ENCODE data around the gene DBNDD1. TPM values are rescaled to one million over a fixed set of nuclear protein-coding genes. Genes with fewer than 3 reads are reported as not detected.
A peak's percentile ranks its signal among the peaks of the same experiment; 100 is the strongest.
"Not testable (repeated sequence)": the region's sequence is repeated elsewhere in the genome, so short reads cannot be mapped to it uniquely, and the experiment has no call there.

DBNDD1 gene, protein sequence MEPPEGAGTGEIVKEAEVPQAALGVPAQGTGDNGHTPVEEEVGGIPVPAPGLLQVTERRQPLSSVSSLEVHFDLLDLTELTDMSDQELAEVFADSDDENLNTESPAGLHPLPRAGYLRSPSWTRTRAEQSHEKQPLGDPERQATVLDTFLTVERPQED
- total RNA-seq: 10 to 100 TPM in 1 of 4 donors, 1 to 10 TPM in 3; 2.1 to 14.3 (median 5.1) TPM

DNA sequence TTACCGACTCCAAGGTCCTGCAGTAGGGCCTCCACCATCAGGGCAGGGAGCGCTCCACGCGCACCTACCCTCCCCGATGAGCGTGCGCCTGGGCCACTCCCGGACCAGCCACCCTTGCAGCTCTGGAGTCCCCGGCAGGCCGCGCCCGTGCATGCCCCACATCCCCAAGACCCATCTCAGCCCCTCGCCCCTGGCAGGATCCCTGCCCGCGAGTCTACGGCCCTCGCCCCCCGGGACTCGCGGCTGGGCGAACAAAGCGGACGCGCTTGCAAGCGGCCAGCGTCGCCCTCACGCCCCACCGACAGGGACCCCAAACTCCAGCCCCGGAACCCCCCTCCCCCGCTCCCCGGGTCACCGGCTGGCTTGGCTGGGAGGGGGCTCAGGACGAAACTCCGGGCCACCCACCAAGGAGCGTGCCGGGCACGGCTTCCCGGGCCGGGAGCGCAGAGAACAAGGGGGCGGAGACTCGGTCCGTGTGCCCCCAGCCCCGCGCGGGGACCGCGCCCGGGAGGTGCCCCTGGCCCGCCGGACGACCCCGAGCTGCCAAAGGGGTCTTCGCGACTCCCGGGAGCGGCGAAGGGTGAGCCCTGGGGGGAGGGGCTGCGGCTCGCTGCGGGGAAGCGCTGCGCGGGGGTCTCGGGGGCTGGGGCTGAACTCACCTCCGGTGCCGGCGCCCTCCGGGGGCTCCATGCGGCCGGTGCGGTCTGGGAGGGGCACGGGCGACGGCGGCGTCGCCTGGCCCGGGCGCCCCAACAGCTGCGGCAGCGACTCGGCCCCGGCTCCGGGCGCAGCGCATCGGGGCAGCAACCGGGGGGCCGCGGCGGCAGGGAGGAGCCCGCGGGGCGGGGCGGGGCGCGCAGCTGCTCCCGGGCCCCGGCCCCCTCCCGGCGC lies at the start of gene DBNDD1:
DBNDD1 (minus strand) TSS at position 805 of the 891 bp plus-strand sequence; CDS start at position 690, 115 bp downstream.
- Histone ChIP-seq H3K27ac (replicated peaks in 1 of 4) (peak within 1 kb of the TSS in 3 of 4 donors; percentile 19 to 48 (median 45)), H3K4me1 (peaks cover 14 to 48% (median 42%) of the 10 kb centered on the region in 4 donors), H3K27me3 (no peaks in the 10 kb centered on the region), H3K36me3 (no peaks in the 10 kb centered on the region), H3K4me3 (peak within 1 kb of the TSS; percentile 67 to 84 (median 74)), H3K9me3 (no peaks in the 10 kb centered on the region)
- 1% methylated on average over 14 of the region's 103 CpGs for WGBS
- intact Hi-C loops (cut with DNase I): no loop called here
- TF ChIP-seq POLR2AphosphoS5 (IDR thresholded peaks at IDR 0.05) (no peak), POLR2A (IDR thresholded peaks at IDR 0.05; ENCODE audit: low read depth) (no peak), EP300 (IDR thresholded peaks at IDR 0.05) (no peak)
- TF ChIP-seq, protein P1, sequence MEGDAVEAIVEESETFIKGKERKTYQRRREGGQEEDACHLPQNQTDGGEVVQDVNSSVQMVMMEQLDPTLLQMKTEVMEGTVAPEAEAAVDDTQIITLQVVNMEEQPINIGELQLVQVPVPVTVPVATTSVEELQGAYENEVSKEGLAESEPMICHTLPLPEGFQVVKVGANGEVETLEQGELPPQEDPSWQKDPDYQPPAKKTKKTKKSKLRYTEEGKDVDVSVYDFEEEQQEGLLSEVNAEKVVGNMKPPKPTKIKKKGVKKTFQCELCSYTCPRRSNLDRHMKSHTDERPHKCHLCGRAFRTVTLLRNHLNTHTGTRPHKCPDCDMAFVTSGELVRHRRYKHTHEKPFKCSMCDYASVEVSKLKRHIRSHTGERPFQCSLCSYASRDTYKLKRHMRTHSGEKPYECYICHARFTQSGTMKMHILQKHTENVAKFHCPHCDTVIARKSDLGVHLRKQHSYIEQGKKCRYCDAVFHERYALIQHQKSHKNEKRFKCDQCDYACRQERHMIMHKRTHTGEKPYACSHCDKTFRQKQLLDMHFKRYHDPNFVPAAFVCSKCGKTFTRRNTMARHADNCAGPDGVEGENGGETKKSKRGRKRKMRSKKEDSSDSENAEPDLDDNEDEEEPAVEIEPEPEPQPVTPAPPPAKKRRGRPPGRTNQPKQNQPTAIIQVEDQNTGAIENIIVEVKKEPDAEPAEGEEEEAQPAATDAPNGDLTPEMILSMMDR (IDR thresholded peaks at IDR 0.05): no peak
- no peak for DNase-seq (ENCODE audit: extremely low spot score)

DNA sequence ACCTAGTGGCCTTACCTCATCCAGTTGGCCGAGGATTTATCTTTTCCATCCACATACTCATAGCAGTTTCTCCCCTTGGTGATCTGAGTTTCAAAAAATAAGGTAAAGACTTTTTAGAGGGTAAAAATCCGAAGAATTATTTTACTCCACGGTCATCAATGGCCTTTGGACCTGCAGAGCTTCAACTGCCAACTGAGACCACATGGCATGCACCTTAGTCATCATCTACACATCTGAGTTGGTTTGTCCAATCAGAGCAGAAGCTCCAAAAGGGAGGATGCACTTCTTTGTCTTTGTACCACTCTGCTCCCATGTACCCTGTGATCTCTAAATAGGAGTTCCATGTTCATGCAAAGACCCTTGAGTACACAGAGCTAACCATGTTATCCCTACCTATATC lies 42.2 kb upstream of the DBNDD1 start:
- TF ChIP-seq, protein P1 (IDR thresholded peaks at IDR 0.05): no peak
- TF ChIP-seq POLR2A (IDR thresholded peaks at IDR 0.05; ENCODE audit: low read depth) (no peak), EP300 (IDR thresholded peaks at IDR 0.05) (no peak), POLR2AphosphoS5 (IDR thresholded peaks at IDR 0.05) (no peak)
- Histone ChIP-seq H3K4me1 (no peaks in the 10 kb centered on the region), H3K27me3 (peaks cover 0 to 12% (median 0%) of the 10 kb centered on the region in 4 donors), H3K9me3 (no peaks in the 10 kb centered on the region), H3K4me3 (no peak overlapping the region), H3K36me3 (no peaks in the 10 kb centered on the region), H3K27ac (replicated peaks in 1 of 4) (no peak overlapping the region)
- intact Hi-C loops (cut with DNase I): no loop called here
- WGBS: 78% methylated on average over 3 of the region's 3 CpGs
- DNase-seq (ENCODE audit: extremely low spot score): no peak

DNA sequence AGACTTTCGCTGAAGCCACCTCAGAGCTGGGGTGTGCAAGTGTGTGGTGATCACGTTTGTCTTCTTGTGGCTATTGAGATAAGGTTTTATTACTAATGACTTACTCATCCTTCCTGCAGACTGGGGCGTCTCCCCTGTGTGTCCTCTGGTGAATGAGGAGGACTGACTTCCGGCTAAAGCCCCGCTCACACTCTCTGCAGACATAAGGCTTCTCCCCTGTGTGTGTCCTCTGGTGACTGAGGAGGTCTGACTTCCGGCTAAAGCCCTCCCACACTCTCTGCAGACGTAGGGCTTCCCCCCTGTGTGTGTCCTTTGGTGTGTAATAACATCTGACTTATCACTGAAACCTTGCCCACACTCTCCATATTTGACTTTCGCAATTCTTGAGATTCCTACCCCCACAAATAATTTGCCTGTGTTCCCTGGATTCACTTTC lies 38.5 kb upstream of the DBNDD1 start:
- H3K36me3 ChIP-seq: no peaks in the 10 kb centered on the region
- intact Hi-C loops (cut with DNase I): no loop called here
- 63% methylated on average over 7 of the region's 8 CpGs for WGBS

DNA sequence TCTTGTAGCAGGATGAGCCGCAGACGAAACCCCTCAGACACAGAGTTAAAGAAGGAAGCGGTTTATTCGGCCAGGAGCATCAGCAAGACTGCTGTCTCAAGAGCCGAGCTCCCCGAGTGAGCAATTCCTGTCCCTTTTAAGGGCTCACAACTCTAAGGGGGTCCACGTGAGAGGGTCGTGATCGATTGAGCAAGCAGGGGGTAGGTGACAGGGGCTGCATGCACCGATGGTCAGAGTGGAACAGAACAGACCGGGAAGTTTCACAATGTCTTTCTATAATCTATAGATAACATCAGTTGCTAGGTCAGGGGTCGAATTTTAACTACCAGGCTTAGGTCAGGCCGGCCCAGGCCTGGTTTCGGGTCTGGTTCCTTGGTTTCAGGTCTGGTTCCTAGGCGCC lies 37.3 kb upstream of the DBNDD1 start:
- 86% methylated on average over 15 of the region's 15 CpGs for WGBS
- H3K4me3 ChIP-seq; H3K36me3 ChIP-seq; H3K4me1 ChIP-seq; H3K27ac ChIP-seq (replicated peaks in 1 of 4); intact Hi-C loops (cut with DNase I); DNase-seq (ENCODE audit: extremely low spot score); H3K27me3 ChIP-seq: not testable (repeated sequence)
- H3K9me3 ChIP-seq: peaks cover 0 to 14% (median 9%) of the 10 kb centered on the region in 4 donors

More for the DNA sequence above, 38.5 kb upstream of the DBNDD1 start:
- peaks cover 0 to 6% (median 0%) of the 10 kb centered on the region in 4 donors for H3K27me3 ChIP-seq
- H3K4me3 ChIP-seq: no peak overlapping the region
- TF ChIP-seq POLR2A (IDR thresholded peaks at IDR 0.05; ENCODE audit: low read depth): no peak
- TF ChIP-seq EP300 (IDR thresholded peaks at IDR 0.05): no peak
- no peak for TF ChIP-seq POLR2AphosphoS5 (IDR thresholded peaks at IDR 0.05)
- no peak overlapping the region for H3K27ac ChIP-seq (replicated peaks in 1 of 4)
- H3K9me3 ChIP-seq: peaks cover 0 to 14% (median 9%) of the 10 kb centered on the region in 4 donors
- DNase-seq (ENCODE audit: extremely low spot score): no peak
- H3K4me1 ChIP-seq: no peaks in the 10 kb centered on the region

DNA sequence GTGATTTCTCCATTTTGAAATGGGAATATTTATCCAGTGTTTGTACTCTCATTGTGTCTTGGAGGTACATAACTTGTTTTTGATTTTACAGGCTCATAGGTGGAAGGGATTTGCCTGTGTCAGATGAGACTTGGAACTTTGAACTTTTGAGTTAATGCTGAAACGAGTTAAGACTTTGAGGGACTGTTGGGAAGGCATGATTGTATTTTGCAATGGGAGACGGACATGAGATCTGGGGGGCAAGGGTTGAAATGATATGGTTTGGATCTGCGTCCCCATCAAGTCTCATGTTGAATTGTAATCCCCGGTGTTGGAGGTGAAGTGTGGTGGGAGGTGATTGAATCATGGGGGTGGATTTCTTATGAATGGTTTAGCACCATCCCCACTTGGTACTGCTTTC lies 36.1 kb upstream of the DBNDD1 start:
- Histone ChIP-seq H3K4me1 (no peaks in the 10 kb centered on the region), H3K36me3 (no peaks in the 10 kb centered on the region), H3K27me3 (peaks cover 0 to 6% (median 0%) of the 10 kb centered on the region in 4 donors), H3K9me3 (peaks cover 0 to 14% (median 9%) of the 10 kb centered on the region in 4 donors), H3K4me3 (no peak overlapping the region), H3K27ac (replicated peaks in 1 of 4) (no peak overlapping the region)
- intact Hi-C loops (cut with DNase I): no loop called here
- DNase-seq (ENCODE audit: extremely low spot score): no peak
- TF ChIP-seq POLR2AphosphoS5 (IDR thresholded peaks at IDR 0.05) (no peak), POLR2A (IDR thresholded peaks at IDR 0.05; ENCODE audit: low read depth) (no peak), EP300 (IDR thresholded peaks at IDR 0.05) (no peak)
- TF ChIP-seq, protein P1 (IDR thresholded peaks at IDR 0.05): no peak
- 76% methylated on average over 4 of the region's 4 CpGs for WGBS
